Activated CD8-positive, alpha-beta memory T cell treated with anti-CD3 and anti-CD28 coated beads, Interleukin-2, amount 50 U/mL, for 1 hour (primary cell): ENCODE data around the gene GPALPP1.
"Not testable (repeated sequence)": the region's sequence is repeated elsewhere in the genome, so short reads cannot be mapped to it uniquely, and the experiment has no call there.

Source experiments
- DNase-seq: peaks from one replicate; pipeline ENCODE4 v3.0.0-alpha.2; 2020; ENCODE audit errors: extremely low read depth

GPALPP1 gene

GRCh38 chr13:45063261-45063860 is 74.0 kb downstream of the GPALPP1 start:
- DNase-seq: no peak

- DNase-seq: not testable (repeated sequence)
These were observed 74.6 kb downstream of the GPALPP1 start for GRCh38 chr13:45063889-45064288.

- DNase-seq: no peak
These were observed 75.6 kb downstream of the GPALPP1 start for GRCh38 chr13:45064889-45065288.

- DNase-seq: no peak
These were observed 79.0 kb downstream of the GPALPP1 start for GRCh38 chr13:45068036-45069001.

GRCh38 chr13:45073809-45074208 is 84.5 kb downstream of the GPALPP1 start:
- no peak for DNase-seq

- DNase-seq: no peak
These were observed 85.4 kb downstream of the GPALPP1 start for GRCh38 chr13:45074721-45075120.

GRCh38 chr13:45078003-45078402 is 88.7 kb downstream of the GPALPP1 start:
- no peak for DNase-seq
